ENCODE measurements around the gene WNK2.

Gene WNK2

DNA sequence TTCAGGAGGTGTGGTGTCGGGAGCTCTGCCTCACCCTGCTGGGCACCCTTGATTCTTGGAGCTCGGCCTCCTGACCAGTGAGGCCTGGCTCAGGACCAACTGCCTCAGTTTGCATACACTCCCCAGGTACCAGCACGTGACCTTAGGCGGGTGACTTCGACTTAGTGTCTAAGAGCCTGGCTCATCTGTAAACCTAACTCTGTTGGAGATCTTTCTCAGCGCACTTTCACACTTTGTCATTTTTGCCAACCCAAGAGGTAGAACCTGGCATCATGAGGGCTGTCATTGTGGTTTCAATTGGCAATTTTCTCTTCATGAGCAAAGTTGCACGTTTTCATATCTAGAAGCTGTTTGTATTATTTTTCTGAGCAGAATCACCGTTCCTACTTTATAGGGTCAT lies 13.4 kb upstream of the WNK2 start:
- 84% methylated on average over 8 of the region's 8 CpGs for WGBS
- H3K27me3 ChIP-seq (ENCODE audit: control insufficient read depth in 1 of 2, insufficient read depth in 1 of 2, low read length in 2 of 2): peaks cover 36% of the 10 kb centered on the region in 2 experiments

DNA sequence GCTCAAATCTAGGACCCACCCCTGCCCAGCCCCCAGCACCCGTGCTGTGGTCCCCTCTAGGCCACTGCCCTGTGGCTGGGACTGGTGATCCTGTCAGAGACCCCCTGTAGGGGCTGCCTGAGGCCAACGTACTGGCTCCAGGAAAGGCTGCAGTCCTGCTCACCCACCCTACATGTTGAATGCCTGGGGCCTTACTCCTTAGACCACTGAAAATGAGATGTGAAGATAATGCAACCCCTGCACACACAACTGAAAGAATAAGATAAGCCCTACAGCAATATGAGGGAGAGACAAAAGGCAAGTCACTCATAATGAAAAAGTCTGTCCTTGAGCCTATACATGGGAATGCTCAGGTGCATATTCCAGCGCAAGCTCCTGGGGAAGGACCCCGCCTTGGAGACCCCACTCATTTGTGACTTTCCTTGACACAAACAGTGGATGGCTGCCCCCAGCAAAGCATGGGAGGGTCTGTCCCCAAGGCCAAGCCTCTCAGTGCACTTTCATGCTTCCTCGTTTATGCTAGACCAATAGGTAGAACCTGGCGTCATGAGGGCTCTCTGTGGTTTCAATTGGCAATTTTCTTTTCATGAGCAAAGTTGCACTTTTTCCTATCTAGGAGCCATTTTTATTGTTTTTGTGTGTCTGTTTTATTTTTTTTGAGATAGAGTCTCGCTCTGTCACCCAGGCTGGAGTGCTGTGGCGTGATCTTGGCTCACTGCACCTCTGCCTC lies 12.5 kb upstream of the WNK2 start:
- H3K9me3 ChIP-seq (ENCODE audit: control insufficient read depth, low read length): no peaks in the 10 kb centered on the region
- no peaks in the 10 kb centered on the region for H3K79me1 ChIP-seq (replicated peaks; ENCODE audit: low read length, poor library complexity, severe bottlenecking)
- no peak overlapping the region for H3K9ac ChIP-seq (ENCODE audit: low read length)
- H2AFZ ChIP-seq (ENCODE audit: low read depth, low read length): no peak overlapping the region
- no peaks in the 10 kb centered on the region for H3K4me1 ChIP-seq (ENCODE audit: control insufficient read depth, insufficient read depth, low read depth, low read length)
- no peak overlapping the region for H3K18ac ChIP-seq (ENCODE audit: low read depth in 1 of 2, low read length in 2 of 2)
- no peak overlapping the region for H3K23ac ChIP-seq (ENCODE audit: low read length in 2 of 2)
- no peak overlapping the region for H2BK5ac ChIP-seq (ENCODE audit: low read depth, low read length, poor library complexity, severe bottlenecking)
- H3K36me3 ChIP-seq (ENCODE audit: control insufficient read depth in 1 of 2, insufficient read depth in 2 of 2, low read depth in 1 of 2, low read length in 2 of 2): no peaks in the 10 kb centered on the region
- H2BK120ac ChIP-seq (ENCODE audit: low read depth, low read length): no peak overlapping the region
- H2BK12ac ChIP-seq (ENCODE audit: low read length in 2 of 2): no peak overlapping the region
- WGBS: 79% methylated on average over 8 of the region's 8 CpGs
- no peak overlapping the region for H3K4me2 ChIP-seq (ENCODE audit: low read length, poor library complexity, severe bottlenecking)
- H4K8ac ChIP-seq (ENCODE audit: low read length): no peak overlapping the region
- H2AK5ac ChIP-seq (ENCODE audit: low read length, severe bottlenecking): no peak overlapping the region
- no peak overlapping the region for H3K14ac ChIP-seq (ENCODE audit: low read length in 2 of 2)
- no peak overlapping the region for H2BK15ac ChIP-seq (ENCODE audit: low read depth, poor library complexity, severe bottlenecking)
- DNase-seq: no peak
- peaks cover 36 to 38% of the 10 kb centered on the region in 2 experiments for H3K27me3 ChIP-seq (ENCODE audit: control insufficient read depth in 1 of 2, insufficient read depth in 1 of 2, low read length in 2 of 2)
- no peak overlapping the region for H3K4ac ChIP-seq (ENCODE audit: low read depth in 1 of 2, low read length in 2 of 2)
- H3K4me3 ChIP-seq (ENCODE audit: insufficient read depth in 1 of 2, low read depth in 1 of 2, low read length in 2 of 2): no peak overlapping the region
- no peak overlapping the region for H4K91ac ChIP-seq (ENCODE audit: low read length)
- H3K27ac ChIP-seq (ENCODE audit: low read length, poor library complexity, severe bottlenecking): no peak overlapping the region

More for the DNA sequence above, 13.4 kb upstream of the WNK2 start:
- Histone ChIP-seq H2BK5ac (ENCODE audit: low read depth, low read length, poor library complexity, severe bottlenecking) (no peak overlapping the region), H2BK15ac (ENCODE audit: low read depth, poor library complexity, severe bottlenecking) (no peak overlapping the region), H2BK12ac (ENCODE audit: low read length in 2 of 2) (no peak overlapping the region), H3K9ac (ENCODE audit: low read length) (no peak overlapping the region), H3K14ac (ENCODE audit: low read length in 2 of 2) (no peak overlapping the region), H3K4me2 (ENCODE audit: low read length, poor library complexity, severe bottlenecking) (no peak overlapping the region), H3K18ac (ENCODE audit: low read depth in 1 of 2, low read length in 2 of 2) (no peak overlapping the region), H2AK5ac (ENCODE audit: low read length, severe bottlenecking) (no peak overlapping the region), H2BK120ac (ENCODE audit: low read depth, low read length) (no peak overlapping the region), H3K27ac (ENCODE audit: low read length, poor library complexity, severe bottlenecking) (no peak overlapping the region), H3K4me3 (ENCODE audit: insufficient read depth in 1 of 2, low read depth in 1 of 2, low read length in 2 of 2) (no peak overlapping the region), H4K91ac (ENCODE audit: low read length) (no peak overlapping the region), H4K8ac (ENCODE audit: low read length) (no peak overlapping the region), H3K36me3 (ENCODE audit: control insufficient read depth in 1 of 2, insufficient read depth in 2 of 2, low read depth in 1 of 2, low read length in 2 of 2) (no peaks in the 10 kb centered on the region), H3K4ac (ENCODE audit: low read depth in 1 of 2, low read length in 2 of 2) (no peak overlapping the region), H2AFZ (ENCODE audit: low read depth, low read length) (no peak overlapping the region), H3K9me3 (ENCODE audit: control insufficient read depth, low read length) (no peaks in the 10 kb centered on the region), H3K79me1 (replicated peaks; ENCODE audit: low read length, poor library complexity, severe bottlenecking) (no peaks in the 10 kb centered on the region), H3K23ac (ENCODE audit: low read length in 2 of 2) (no peak overlapping the region), H3K4me1 (ENCODE audit: control insufficient read depth, insufficient read depth, low read depth, low read length) (no peaks in the 10 kb centered on the region)
- no peak for DNase-seq

- 82% methylated on average over 20 of the region's 20 CpGs for WGBS
- DNase-seq: no peak
- H2BK5ac ChIP-seq (ENCODE audit: low read depth, low read length, poor library complexity, severe bottlenecking): no peak overlapping the region
Measured at GRCh38 chr9:93172666-93173364, 11.1 kb upstream of the WNK2 start.

DNA sequence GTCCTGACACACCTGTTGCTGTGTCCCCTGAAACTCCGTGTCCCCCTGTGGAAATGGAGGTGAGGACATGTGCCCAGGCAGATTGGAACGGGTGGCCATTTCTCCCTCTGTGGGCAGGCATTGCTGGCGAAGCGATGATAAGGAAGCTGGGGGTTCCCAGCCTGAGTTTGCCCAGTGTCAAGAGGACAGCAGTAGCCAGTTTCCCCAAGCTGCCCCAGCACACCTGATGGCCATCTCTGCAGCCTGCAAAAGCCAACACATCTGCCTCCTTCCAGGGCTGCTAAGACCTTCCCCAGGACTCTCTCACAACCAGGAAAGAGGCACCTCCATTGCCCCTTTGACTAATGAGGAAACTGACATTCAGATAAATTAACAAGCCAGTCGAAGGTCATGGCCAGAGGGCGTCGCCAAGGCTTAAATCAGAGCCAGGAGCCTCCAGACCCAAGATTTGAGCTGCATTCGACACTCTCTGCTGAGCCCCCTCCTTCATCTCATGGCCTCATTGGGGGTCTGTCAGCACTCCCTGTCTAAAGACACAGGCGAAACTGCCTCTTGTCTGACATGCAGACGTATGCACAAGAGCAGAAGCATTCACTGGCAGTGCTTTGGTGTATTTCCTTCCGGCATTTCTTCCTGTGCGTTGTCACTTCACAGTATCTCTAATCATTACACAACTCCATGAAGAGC lies 10.4 kb upstream of the WNK2 start:
- no peak overlapping the region for H3K23ac ChIP-seq (ENCODE audit: low read length in 2 of 2)
- no peak overlapping the region for H3K18ac ChIP-seq (ENCODE audit: low read depth in 1 of 2, low read length in 2 of 2)
- no peaks in the 10 kb centered on the region for H3K4me1 ChIP-seq (ENCODE audit: control insufficient read depth, insufficient read depth, low read depth, low read length)
- H3K14ac ChIP-seq (ENCODE audit: low read length in 2 of 2): no peak overlapping the region
- H2BK120ac ChIP-seq (ENCODE audit: low read depth, low read length): no peak overlapping the region
- no peaks in the 10 kb centered on the region for H3K79me1 ChIP-seq (replicated peaks; ENCODE audit: low read length, poor library complexity, severe bottlenecking)
- no peaks in the 10 kb centered on the region for H3K9me3 ChIP-seq (ENCODE audit: control insufficient read depth, low read length)
- no peak overlapping the region for H2AFZ ChIP-seq (ENCODE audit: low read depth, low read length)
- no peak overlapping the region for H2BK12ac ChIP-seq (ENCODE audit: low read length in 2 of 2)
- peaks cover 42 to 46% of the 10 kb centered on the region in 2 experiments for H3K27me3 ChIP-seq (ENCODE audit: control insufficient read depth in 1 of 2, insufficient read depth in 1 of 2, low read length in 2 of 2)
- no peak overlapping the region for H3K27ac ChIP-seq (ENCODE audit: low read length, poor library complexity, severe bottlenecking)
- H2AK5ac ChIP-seq (ENCODE audit: low read length, severe bottlenecking): no peak overlapping the region
- 72% methylated on average over 12 of the region's 12 CpGs for WGBS
- H4K91ac ChIP-seq (ENCODE audit: low read length): no peak overlapping the region
- no peak overlapping the region for H3K9ac ChIP-seq (ENCODE audit: low read length)
- H3K4ac ChIP-seq (ENCODE audit: low read depth in 1 of 2, low read length in 2 of 2): no peak overlapping the region
- no peak overlapping the region for H3K4me3 ChIP-seq (ENCODE audit: insufficient read depth in 1 of 2, low read depth in 1 of 2, low read length in 2 of 2)
- H2BK5ac ChIP-seq (ENCODE audit: low read depth, low read length, poor library complexity, severe bottlenecking): no peak overlapping the region
- no peaks in the 10 kb centered on the region for H3K36me3 ChIP-seq (ENCODE audit: control insufficient read depth in 1 of 2, insufficient read depth in 2 of 2, low read depth in 1 of 2, low read length in 2 of 2)
- no peak for DNase-seq
- H3K4me2 ChIP-seq (ENCODE audit: low read length, poor library complexity, severe bottlenecking): no peak overlapping the region
- no peak overlapping the region for H4K8ac ChIP-seq (ENCODE audit: low read length)
- H2BK15ac ChIP-seq (ENCODE audit: low read depth, poor library complexity, severe bottlenecking): no peak overlapping the region

More at GRCh38 chr9:93172666-93173364, 11.1 kb upstream of the WNK2 start:
- H4K8ac ChIP-seq (ENCODE audit: low read length): no peak overlapping the region
- no peak overlapping the region for H2BK120ac ChIP-seq (ENCODE audit: low read depth, low read length)
- H2BK15ac ChIP-seq (ENCODE audit: low read depth, poor library complexity, severe bottlenecking): no peak overlapping the region
- no peak overlapping the region for H3K27ac ChIP-seq (ENCODE audit: low read length, poor library complexity, severe bottlenecking)
- H3K9me3 ChIP-seq (ENCODE audit: control insufficient read depth, low read length): no peaks in the 10 kb centered on the region
- H2AK5ac ChIP-seq (ENCODE audit: low read length, severe bottlenecking): no peak overlapping the region
- H3K4me2 ChIP-seq (ENCODE audit: low read length, poor library complexity, severe bottlenecking): no peak overlapping the region
- no peaks in the 10 kb centered on the region for H3K36me3 ChIP-seq (ENCODE audit: control insufficient read depth in 1 of 2, insufficient read depth in 2 of 2, low read depth in 1 of 2, low read length in 2 of 2)
- no peak overlapping the region for H4K91ac ChIP-seq (ENCODE audit: low read length)
- H2BK12ac ChIP-seq (ENCODE audit: low read length in 2 of 2): no peak overlapping the region
- peaks cover 40% of the 10 kb centered on the region in 2 experiments for H3K27me3 ChIP-seq (ENCODE audit: control insufficient read depth in 1 of 2, insufficient read depth in 1 of 2, low read length in 2 of 2)
- H3K9ac ChIP-seq (ENCODE audit: low read length): no peak overlapping the region
- no peaks in the 10 kb centered on the region for H3K4me1 ChIP-seq (ENCODE audit: control insufficient read depth, insufficient read depth, low read depth, low read length)
- H3K14ac ChIP-seq (ENCODE audit: low read length in 2 of 2): no peak overlapping the region
- no peaks in the 10 kb centered on the region for H3K79me1 ChIP-seq (replicated peaks; ENCODE audit: low read length, poor library complexity, severe bottlenecking)
- H3K4me3 ChIP-seq (ENCODE audit: insufficient read depth in 1 of 2, low read depth in 1 of 2, low read length in 2 of 2): no peak overlapping the region
- H3K23ac ChIP-seq (ENCODE audit: low read length in 2 of 2): no peak overlapping the region
- no peak overlapping the region for H2AFZ ChIP-seq (ENCODE audit: low read depth, low read length)
- no peak overlapping the region for H3K4ac ChIP-seq (ENCODE audit: low read depth in 1 of 2, low read length in 2 of 2)
- no peak overlapping the region for H3K18ac ChIP-seq (ENCODE audit: low read depth in 1 of 2, low read length in 2 of 2)
